CD4-positive, alpha-beta T cell (primary cell): ENCODE measurements around the gene ZNF283. TPM values are rescaled to one million over a fixed set of nuclear protein-coding genes. Genes with fewer than 3 reads are reported as not detected.
"Not testable (repeated sequence)": the region's sequence is repeated elsewhere in the genome, so short reads cannot be mapped to it uniquely, and the experiment has no call there.

Experiments
- ATAC-seq: fragments of 200-7000 bp; cut with Tn5 transposase; one replicate; pipeline ENCODE4 v1.10.0; 2022; ENCODE audit warnings: mild to moderate bottlenecking; ENCODE audit not compliant: poor library complexity
- CTCF ChIA-PET: fragments of 350-600 bp; sonication (Branson Sonifier 250); formaldehyde crosslinking; loops from one replicate; lab custom pipeline; 2021; ENCODE audit warnings: antibody characterized with exemption, inconsistent platforms; lab: Charles Lee
- POLR2A ChIA-PET: fragments of 350-600 bp; sonication (Branson Sonifier 250); formaldehyde crosslinking; loops from one replicate; lab custom pipeline; 2021; ENCODE audit warnings: antibody characterized with exemption, inconsistent platforms; lab: Charles Lee
- DNase-seq, 14 experiments: peaks; one replicate each; pipeline ENCODE4 v3.0.0-alpha.2; 2013 to 2020; ENCODE audit warnings: mixed read lengths in 2 of 14
- H3K27ac ChIP-seq, 2 donors: one replicate each; pipeline versions ENCODE4 v1.5.1 to v1.7.0; 2013; ENCODE audit warnings: low read length in 2 of 2, low read depth in 1 of 2, mild to moderate bottlenecking in 1 of 2
- H3K27me3 ChIP-seq, 2 experiments: 1 replicate in 1 of 2; 2 replicates in 1 of 2; pipeline versions ENCODE4 v1.6.1 to v1.7.0; 2013; ENCODE audit warnings: low read length in 2 of 2, control low read depth in 1 of 2, mild to moderate bottlenecking in 1 of 2, moderate library complexity in 1 of 2; ENCODE audit not compliant: insufficient read depth in 2 of 2, control insufficient read depth in 1 of 2
- H3K36me3 ChIP-seq: one replicate; pipeline ENCODE4 v1.6.1; 2013; ENCODE audit warnings: low read length, control low read depth; ENCODE audit not compliant: insufficient read depth
- H3K4me1 ChIP-seq: one replicate; pipeline ENCODE4 v1.6.1; 2013; ENCODE audit warnings: low read length, control low read depth; ENCODE audit not compliant: insufficient read depth
- H3K4me3 ChIP-seq: one replicate; pipeline ENCODE4 v1.5.1; 2013; ENCODE audit warnings: mild to moderate bottlenecking, low read length, moderate library complexity
- H3K9me3 ChIP-seq, 2 experiments: 1 replicate in 1 of 2; 2 replicates in 1 of 2; pipeline versions ENCODE4 v1.6.1 to v1.7.0; 2013; ENCODE audit warnings: low read length in 2 of 2, mild to moderate bottlenecking in 2 of 2, control low read depth in 1 of 2, moderate library complexity in 1 of 2; ENCODE audit not compliant: control insufficient read depth in 1 of 2, insufficient read depth in 1 of 2
- H3K27ac Mint-ChIP-seq: one replicate; pipeline ENCODE4 v1.8.0; 2020; ENCODE audit warnings: mixed read lengths
- H3K27me3 Mint-ChIP-seq: one replicate; pipeline ENCODE4 v1.8.0; 2021; ENCODE audit warnings: mixed read lengths
- H3K36me3 Mint-ChIP-seq: one replicate; pipeline ENCODE4 v1.8.0; 2021; ENCODE audit warnings: low read depth, mixed read lengths
- H3K4me1 Mint-ChIP-seq: one replicate; pipeline ENCODE4 v1.8.0; 2021; ENCODE audit warnings: low read depth, mixed read lengths
- H3K4me3 Mint-ChIP-seq: one replicate; pipeline ENCODE4 v1.8.0; 2020; ENCODE audit warnings: mild to moderate bottlenecking, mixed read lengths
- H3K9me3 Mint-ChIP-seq: one replicate; pipeline ENCODE4 v1.8.0; 2020; ENCODE audit warnings: mixed read lengths
- intact Hi-C, 2 experiments: fragments of 100-400 bp; cut with DNase I in 1 of 2; cut with micrococcal nuclease in 1 of 2; formaldehyde crosslinking; loops; one replicate each; pipeline versions ENCODE4 v1.15.1 to v1.9.0; 2023 to 2025; cut with DNase I, micrococcal nuclease
- total RNA-seq, 174 experiments: library from RNA in 2 of 174; stranded (reverse) in 2 of 174; gene quantifications; one replicate each; pipeline ENCODE4 v1.2.3 and lab custom pipeline; 2021 to 2026
- TF ChIP-seq, protein P1 (sequence below): fragments of 200-600 bp; IDR thresholded peaks from one replicate; pipeline ENCODE4 v1.8.0; 2022; ENCODE audit warnings: antibody characterized with exemption, mild to moderate bottlenecking

ZNF283 gene
- total RNA-seq, 2 experiments from 2014 or later, result 2.3 to 3.7 TPM

DNA sequence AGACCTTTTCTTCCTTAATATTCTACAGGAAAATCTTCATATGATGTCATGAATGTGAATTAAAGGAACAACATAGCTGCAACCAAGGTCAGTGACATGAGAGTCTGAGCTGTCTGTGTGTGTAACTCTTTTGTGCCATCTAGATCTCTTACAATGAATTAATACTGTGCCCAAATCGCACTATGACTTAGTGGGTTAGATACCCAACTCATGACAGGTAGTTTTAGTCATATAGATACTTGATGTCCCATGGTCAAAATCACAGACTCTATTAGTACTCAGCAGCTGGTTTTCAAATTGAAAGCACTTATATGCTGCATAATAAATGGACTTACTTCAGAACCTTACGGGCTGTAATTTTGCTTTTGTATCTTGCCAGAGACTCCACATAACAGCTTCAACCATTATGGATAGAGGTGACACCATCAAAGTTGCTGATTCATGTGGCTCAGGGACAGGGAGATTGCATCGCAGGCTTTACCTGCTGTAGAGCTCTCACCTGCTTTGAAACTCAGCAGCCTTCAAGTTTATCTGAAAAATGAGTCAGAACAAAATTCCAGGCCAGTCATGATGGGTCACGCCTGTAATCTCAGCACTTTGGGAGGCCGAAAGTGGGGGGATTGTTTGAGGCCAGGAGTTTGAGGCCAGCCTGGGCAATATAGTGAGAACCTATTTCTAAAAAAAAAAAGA is 12.3 kb upstream of the ZNF283 start:
- peaks cover 36% of the 10 kb centered on the region for H3K27me3 Mint-ChIP-seq
- POLR2A ChIA-PET, result interaction anchor here (0.6 kb wide), 1 partner anchor 174 kb away, joined by 3 read pairs; no protein-coding TSS in a partner anchor
- intact Hi-C loops, result no loop called here

DNA sequence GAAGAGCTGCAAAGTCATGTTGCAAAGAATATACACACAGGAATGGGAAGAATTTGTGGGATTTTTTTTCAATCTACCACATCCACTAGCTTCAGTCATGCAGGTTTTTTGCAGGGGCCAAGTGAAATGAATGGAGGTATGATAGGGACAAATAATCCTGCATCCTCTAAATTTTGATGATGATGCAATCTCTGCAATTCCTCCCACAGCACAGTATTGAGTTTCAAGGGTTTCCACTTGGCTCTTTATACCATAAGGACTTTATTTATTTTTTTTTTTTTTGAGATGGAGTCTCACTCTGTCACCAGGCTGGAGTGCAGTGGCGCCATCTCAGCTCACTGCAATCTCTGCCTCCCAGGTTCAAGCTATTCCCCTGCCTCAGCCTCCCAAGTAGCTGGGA is 9.7 kb upstream of the ZNF283 start:
- H3K36me3 ChIP-seq, intact Hi-C loops, H3K9me3 ChIP-seq, H3K4me3 Mint-ChIP-seq, POLR2A ChIA-PET, H3K9me3 Mint-ChIP-seq, H3K27ac ChIP-seq, CTCF ChIA-PET, DNase-seq, H3K4me3 ChIP-seq, H3K36me3 Mint-ChIP-seq, H3K27ac Mint-ChIP-seq, H3K4me1 Mint-ChIP-seq, ATAC-seq: not testable (repeated sequence)
- peaks cover 49% of the 10 kb centered on the region for H3K27me3 Mint-ChIP-seq
- Histone ChIP-seq H3K4me1 (peaks cover 14% of the 10 kb centered on the region), H3K27me3 (peaks cover 12 to 16% of the 10 kb centered on the region in 2 experiments)

More for the DNA sequence above, 12.3 kb upstream of the ZNF283 start:
- no peaks in the 10 kb centered on the region for H3K9me3 Mint-ChIP-seq
- TF ChIP-seq, protein P1, sequence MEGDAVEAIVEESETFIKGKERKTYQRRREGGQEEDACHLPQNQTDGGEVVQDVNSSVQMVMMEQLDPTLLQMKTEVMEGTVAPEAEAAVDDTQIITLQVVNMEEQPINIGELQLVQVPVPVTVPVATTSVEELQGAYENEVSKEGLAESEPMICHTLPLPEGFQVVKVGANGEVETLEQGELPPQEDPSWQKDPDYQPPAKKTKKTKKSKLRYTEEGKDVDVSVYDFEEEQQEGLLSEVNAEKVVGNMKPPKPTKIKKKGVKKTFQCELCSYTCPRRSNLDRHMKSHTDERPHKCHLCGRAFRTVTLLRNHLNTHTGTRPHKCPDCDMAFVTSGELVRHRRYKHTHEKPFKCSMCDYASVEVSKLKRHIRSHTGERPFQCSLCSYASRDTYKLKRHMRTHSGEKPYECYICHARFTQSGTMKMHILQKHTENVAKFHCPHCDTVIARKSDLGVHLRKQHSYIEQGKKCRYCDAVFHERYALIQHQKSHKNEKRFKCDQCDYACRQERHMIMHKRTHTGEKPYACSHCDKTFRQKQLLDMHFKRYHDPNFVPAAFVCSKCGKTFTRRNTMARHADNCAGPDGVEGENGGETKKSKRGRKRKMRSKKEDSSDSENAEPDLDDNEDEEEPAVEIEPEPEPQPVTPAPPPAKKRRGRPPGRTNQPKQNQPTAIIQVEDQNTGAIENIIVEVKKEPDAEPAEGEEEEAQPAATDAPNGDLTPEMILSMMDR, result no peak
- CTCF ChIA-PET, result interaction anchor here (1.3 kb wide), 1 partner anchor 69 kb away, joined by 5 read pairs; no protein-coding TSS in a partner anchor
- ATAC-seq (no peak), DNase-seq (no peak)
- no peaks in the 10 kb centered on the region for H3K4me1 Mint-ChIP-seq
- H3K9me3 ChIP-seq, result no peaks in the 10 kb centered on the region
- peaks cover 7% of the 10 kb centered on the region in 2 experiments for H3K27me3 ChIP-seq
- H3K27ac ChIP-seq, result no peak overlapping the region
- H3K36me3 Mint-ChIP-seq, result no peaks in the 10 kb centered on the region
- H3K4me3 Mint-ChIP-seq, result no peak overlapping the region
- H3K27ac Mint-ChIP-seq, result no peak overlapping the region
- H3K4me1 ChIP-seq, result peaks cover 9% of the 10 kb centered on the region
- H3K4me3 ChIP-seq, result no peak overlapping the region
- no peaks in the 10 kb centered on the region for H3K36me3 ChIP-seq

DNA sequence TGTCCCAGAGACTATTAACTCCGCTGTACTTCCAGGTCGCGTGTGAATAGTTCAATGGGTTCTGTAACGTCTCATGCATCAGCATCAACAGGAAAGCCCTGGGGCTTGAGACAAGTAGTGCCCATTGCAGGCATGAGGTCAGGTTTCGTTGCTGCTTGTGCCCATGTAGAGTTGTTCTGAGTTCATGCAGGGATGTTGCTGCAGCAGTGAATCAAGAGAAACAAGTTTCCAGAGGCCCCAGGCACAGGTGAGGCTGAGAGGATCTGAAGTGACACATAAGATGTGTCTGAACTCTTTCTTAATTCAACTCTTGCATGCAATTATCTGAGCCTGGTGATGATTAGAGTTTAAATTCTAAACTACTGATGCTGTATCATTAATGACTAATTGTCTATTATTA is 8.6 kb upstream of the ZNF283 start:
- intact Hi-C loops, result no loop called here
- CTCF ChIA-PET, result no interaction called here
- DNase-seq (no peak), ATAC-seq (no peak)
- peaks cover 12 to 16% of the 10 kb centered on the region in 2 experiments for H3K27me3 ChIP-seq
- POLR2A ChIA-PET, result no interaction called here
- Mint-ChIP-seq H3K27me3 (peaks cover 45% of the 10 kb centered on the region), H3K4me3 (no peak overlapping the region), H3K27ac (no peak overlapping the region), H3K9me3 (no peaks in the 10 kb centered on the region), H3K36me3 (no peaks in the 10 kb centered on the region), H3K4me1 (peaks cover 8% of the 10 kb centered on the region)
- H3K4me3 ChIP-seq, result no peak overlapping the region
- peaks cover 9% of the 10 kb centered on the region for H3K4me1 ChIP-seq
- TF ChIP-seq, protein P1, result no peak
- no peaks in the 10 kb centered on the region for H3K36me3 ChIP-seq
- no peak overlapping the region for H3K27ac ChIP-seq
- peaks cover 0 to 7% of the 10 kb centered on the region in 2 experiments for H3K9me3 ChIP-seq
